Activated CD8-positive, alpha-beta memory T cell treated with anti-CD3 and anti-CD28 coated beads, Interleukin-2, amount 50 U/mL, for 48 hours (primary cell): ENCODE results near the gene RAB37.

ENCODE experiments used
- DNase-seq: peaks from one replicate; pipeline ENCODE4 v3.0.0-alpha.2; 2020

RAB37 gene

DNA sequence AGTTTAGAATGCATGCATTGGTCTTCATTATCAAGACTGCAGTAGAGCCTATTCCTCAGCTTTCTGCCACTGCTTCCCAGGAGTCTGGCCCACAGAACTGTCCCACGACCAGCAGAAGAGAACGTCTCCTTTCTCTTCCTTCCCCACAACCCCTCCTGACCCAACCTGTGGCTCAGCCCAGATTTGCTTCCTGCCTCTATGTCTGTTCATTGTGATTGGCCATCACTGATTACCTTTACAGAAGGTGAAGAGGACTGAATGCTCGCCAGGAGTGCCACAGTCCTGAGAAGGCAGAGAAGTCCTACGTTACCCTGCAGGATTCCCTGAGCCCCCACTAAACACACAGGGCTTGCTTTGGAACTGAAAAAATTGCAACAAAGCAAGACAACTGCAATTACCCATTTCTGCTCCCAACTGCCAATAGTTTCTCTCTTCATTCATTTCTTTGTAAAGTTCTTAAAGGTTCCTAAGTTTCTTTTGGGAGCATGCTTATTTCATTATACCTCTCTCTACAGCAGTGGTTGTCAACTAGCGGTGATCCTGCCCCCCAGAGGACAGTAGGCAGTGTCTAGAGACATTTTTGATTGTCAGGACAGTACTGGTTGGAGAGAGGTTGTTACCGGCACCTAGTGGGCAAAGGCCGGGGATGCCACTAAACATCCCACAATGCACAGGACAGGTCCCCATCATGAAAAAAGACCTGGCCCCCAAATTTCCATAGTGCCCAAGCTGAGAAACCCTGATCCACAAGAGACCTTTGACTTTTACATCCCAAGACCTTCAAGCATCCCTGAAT is 43.6 kb downstream of the RAB37 start:
- DNase-seq = no peak

DNA sequence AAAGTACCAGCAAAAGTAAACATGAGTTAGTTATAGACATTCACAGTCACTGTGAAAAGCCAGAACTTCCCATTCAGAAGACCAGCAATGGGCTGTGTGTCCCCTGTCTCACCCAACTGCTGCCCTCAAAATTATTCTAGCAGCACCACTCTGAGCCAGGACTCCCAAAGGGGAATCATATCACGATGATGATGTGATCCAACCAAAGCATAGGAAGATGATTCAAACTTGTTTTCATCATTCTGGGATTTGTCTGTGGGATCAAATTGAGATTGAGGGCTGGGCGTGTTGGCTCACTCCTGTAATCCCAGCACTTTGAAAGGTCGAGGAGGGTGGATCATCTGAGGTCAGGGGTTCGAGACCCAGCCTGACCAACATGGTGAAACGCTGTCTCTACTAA is 45.5 kb downstream of the RAB37 start:
- DNase-seq = no peak

DNA sequence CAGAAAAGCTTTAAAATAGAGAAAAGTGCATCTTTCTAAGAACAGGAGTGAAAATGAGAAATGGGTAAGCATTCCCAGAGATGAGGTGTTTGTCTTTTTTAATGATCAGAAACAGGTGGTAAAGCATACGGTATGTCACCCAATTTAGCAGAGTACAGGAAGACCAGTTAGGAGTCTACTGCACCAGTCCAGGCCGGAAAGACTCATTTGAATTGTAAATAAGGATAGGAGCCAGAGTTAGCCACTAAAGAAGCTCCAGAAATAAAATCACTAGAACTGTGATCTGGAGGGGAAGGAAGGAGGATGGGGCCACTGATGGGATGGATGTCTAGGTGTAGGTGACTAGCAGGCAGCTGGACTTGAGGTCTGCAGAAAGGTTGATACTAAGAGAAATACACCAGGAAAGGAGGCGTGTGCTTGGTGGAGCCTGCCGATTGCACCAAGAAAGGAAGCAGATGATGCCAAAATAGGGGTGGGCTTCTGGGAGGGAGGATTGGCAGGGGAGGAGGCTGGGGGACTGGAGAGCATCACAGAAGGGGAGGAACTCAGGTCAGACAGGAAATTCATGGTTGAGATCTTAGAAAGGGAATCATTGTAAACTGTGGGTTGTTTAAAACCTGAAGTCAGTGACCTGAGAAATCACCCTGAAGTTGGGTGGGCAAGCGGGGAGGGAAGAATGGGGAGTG is 47.2 kb downstream of the RAB37 start:
- DNase-seq = no peak

DNA sequence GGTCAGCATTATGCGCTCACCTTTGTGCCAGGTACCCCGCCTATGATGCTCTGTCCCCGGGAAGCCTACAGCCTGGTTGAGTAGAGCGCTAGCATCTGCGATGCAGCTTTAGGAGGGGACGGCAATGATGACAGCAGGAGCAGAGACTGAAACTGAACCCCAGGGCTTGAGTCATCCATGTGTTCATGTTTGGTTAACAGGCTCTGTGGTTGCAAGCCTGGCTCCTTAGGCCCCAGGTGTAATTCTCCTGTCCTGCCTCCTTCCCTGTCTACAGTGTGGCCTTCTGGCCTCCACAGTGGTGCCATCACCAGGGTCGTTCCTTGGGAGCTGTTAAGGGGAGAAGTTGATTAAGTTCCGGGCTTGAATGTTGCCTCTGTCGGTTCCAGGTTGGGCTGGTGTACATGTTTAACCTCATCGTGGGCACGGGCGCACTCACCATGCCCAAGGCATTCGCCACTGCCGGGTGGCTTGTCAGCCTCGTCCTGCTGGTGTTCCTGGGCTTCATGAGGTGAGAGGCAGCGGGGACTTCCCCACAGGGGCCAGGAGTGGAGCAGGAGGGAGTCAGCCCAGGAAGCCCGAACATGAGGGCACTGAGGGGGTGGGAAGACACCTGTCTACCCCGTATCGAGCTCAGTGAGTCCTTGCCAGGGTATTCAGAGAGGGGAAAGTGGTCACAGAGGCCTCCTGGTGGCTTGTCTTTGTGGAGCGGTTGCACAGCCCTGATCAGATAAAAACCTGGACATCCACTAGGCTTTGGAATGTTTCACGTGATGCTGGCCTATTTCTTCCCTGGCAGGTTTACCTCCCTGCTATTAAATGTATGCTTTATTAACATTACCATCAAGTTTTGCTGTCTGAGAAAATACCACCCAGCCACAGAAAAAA is 48.3 kb downstream of the RAB37 start:
- no peak for DNase-seq

DNA sequence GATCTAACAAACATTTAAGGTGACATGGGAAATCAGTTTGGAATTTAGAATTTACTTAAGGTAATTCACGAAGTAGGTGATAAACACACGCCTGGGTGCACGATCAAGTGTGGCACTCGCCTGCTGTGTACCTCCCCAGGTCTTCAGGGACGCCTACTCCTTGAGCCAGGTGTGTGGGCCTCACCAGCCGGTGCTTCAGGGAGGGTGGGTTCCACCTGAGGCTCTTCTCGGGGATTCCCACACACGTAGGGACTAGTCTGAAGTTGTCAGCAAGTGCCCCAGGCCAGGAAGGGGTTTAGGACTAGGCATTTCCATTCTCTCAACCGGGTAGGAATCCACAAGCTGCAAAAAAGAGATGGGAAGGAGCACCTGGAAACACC is 48.9 kb downstream of the RAB37 start:
- no peak for DNase-seq

DNA sequence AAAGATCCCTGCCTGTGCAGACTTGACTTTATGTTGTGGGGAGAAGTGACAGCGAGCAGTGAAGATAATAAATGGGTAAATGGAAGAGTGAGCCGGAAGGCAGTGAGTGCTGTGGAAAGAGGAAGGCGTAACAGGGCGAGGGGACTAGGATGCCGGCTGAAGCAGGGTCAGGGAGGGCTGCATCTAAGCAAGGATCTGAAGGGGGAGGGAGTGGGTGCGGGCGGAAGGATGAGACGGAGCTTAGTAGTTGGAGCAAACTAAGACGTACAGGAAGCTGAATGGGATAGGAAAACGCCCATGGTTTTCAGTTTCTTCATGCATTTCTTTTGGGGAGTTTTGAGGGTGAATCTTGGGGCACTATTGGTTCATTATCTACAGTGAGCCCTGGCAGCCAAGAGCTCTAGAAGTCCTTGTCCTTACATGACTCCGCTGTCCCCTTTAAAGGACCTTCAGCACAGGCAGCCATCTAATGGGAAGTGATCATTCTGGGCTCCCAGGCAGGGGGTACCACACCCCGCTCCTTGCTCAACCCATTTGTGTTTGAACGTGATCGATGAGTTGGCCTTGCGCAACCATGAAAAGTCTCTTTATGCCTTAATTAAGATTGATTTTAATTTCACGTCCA is 49.5 kb downstream of the RAB37 start:
- DNase-seq = no peak

DNA sequence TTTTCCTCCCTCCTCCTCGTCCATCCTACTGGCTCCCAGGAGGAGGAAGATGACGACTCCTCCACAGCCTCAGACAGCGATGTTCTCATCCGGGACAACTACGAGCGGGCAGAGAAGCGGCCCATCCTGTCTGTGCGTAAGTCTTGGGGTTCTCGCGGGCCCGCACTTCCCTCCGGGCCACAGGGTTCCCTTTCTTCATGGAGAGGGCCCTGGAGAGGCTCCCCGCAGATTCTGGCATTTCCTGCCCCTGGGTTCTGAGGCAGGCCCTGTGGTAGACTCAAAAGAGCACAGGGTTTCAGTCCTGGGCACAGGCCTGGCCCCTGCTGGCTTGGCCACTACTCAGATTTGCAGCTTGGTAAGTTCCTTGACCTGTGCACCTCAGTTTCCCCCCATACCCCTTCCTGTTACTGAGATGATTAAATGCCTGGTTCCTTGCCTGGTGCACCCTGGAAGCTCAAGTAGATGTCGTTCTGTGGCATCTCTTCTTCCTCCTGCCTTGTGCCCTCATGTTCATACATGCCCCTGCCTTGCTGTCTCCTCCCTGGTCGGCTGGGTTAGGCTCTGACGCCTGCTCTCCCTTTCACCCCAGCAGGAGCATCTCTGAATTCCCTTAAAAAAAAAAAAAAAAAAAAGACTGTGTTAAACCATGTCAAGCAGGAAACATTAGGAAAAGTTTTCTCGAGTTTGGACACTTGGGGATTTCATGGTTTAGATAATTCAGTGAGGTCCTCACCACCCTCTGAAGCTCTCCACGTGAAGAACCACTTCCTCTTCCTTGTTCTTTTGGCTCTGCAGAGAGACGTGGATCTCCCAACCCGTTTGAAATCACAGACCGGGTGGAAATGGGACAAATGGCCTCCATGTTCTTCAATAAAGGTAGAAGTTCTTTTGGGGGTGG is 53.4 kb downstream of the RAB37 start:
- DNase-seq = no peak

DNA sequence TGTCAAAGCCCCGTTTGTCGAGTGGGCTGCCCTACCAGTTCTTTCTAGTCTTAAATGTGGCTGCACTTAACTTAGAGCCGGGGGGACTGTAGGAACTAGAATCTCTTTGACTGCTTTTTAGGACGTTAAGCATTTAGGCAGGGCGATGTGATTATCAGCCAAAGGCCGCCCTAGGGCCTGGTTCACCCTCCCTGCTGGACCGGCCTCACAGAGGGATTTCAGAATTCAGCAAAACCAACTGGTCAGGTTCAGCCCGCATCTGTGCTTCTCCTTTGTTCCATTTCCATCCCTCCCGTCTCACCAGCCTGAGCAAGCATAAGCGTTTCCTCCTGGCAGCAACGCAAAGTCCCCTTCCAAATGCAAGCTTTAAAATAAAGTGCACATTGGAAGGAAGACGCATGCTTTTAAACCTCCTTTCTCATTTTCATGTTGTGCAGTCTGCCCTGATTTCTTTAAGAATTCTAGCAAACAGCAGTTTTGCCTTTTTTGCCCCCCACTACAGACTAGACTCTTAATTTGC is 55.6 kb downstream of the RAB37 start:
- no peak for DNase-seq

DNA sequence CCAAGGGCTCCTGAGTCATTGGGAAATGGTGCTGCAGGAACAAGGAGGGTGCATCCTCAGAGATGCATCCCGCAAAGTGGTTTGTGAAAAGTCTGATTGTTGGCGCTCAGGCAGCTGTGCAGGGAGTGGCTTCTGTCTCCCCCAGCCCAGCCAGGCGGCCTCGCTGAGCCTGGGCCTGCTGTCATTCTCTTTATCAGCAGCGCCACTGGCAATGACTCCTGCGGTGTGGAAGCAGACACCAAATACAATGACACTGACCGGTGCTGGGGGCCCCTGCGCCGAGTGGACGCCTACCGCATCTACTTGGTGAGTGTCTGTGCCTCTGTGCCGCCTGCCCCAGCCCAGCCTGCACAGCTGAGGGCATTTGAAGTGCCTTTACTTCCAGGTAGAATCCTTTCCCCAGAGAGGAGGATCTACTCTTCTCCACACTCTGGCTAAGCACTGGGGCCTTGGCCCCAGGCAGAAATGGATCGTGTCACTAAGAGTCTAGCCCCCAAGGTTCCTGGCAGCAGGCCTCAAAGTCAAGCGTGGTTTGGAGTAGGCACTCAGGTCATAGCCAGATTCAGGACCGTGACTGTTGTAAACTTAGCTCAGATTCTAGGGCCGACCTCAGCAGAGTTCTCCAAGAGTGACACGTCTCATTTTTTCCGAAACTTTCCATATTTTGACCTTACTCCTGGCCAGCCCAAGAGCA is 58.4 kb downstream of the RAB37 start:
- DNase-seq = no peak

DNA sequence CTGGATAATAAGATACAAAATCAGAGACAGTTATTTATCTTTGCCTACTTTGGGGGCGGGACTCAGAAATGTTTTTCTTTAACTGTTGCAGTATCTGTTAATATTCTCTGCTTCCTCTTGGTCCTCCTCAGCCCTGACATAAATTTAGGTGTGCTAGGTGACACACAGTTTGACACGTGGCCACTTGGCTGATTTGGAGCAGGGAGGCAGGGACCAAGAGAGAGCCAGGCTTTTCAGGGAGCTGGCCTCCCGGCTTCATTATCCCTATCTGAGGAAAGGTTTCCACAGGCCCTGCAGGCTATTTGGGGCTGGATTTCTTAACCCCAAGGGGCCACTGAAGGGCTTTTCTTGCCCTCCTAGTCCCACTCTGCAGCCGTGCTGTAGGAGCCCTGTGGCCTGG is 59.2 kb downstream of the RAB37 start:
- no peak for DNase-seq

DNA sequence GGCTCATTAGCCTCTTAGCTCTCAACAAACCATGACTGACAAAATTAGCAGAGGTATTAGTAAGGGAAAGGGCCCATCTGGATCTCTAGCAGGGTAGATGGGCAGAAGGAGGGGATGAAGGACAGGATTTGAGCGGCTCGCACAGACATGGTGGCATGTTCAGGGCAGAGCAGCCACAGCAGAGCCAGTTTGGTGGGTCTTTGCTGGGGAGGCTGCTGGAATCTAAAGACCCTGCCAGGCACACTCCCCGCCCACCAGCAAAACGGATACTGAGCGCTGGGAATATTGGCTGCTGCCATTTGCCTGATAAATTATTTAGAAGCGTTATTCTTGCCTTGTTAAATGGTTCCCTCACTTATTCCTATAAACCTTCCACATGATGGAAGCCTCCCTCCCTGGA is 59.8 kb downstream of the RAB37 start:
- no peak for DNase-seq
